ENCODE results near the gene GRN. TPM values are rescaled to one million over a fixed set of nuclear protein-coding genes. Genes with fewer than 3 reads are reported as not detected.
"Not testable (repeated sequence)": the region's sequence is repeated elsewhere in the genome, so short reads cannot be mapped to it uniquely, and the experiment has no call there.

GRN gene
- total RNA-seq, 1 experiment from 2014 or later, result 400 TPM

GRCh38 chr17:44327715-44328449 lies 17.2 kb upstream of the GRN start:
- no peak overlapping the region for H3K4me3 ChIP-seq (ENCODE audit: low read length)
- no peak overlapping the region for H3K9ac ChIP-seq (ENCODE audit: low read length)
- POLR2A ChIA-PET (ENCODE audit: unreplicated experiment), result no interaction called here
- H3K4me1 ChIP-seq (ENCODE audit: insufficient read depth, low read length), result peaks cover 7% of the 10 kb centered on the region; the same call in 1 of the 2 replicates
- TF ChIP-seq CTCF (conservative IDR thresholded peaks at IDR 0.05; ENCODE audit: low read depth, low read length) (no peak), EZH2 (IDR thresholded peaks at IDR 0.05; ENCODE audit: low read length, unreplicated experiment) (no peak), EZH2phosphoT487 (IDR thresholded peaks at IDR 0.05; ENCODE audit: borderline replicate concordance, low read length) (no peak)
- no peak overlapping the region for H3K4me2 ChIP-seq (ENCODE audit: low read length)
- no peaks in the 10 kb centered on the region; the same call in 1 of the 2 replicates for H3K36me3 ChIP-seq (ENCODE audit: low read depth, low read length)
- no peaks in the 10 kb centered on the region for H4K20me1 ChIP-seq (ENCODE audit: low read length)
- no TSS peak for BruUV-seq (replicated peaks)
- DNase-seq (no peak), ATAC-seq (no peak)
- H3K27ac ChIP-seq (ENCODE audit: low read length), result no peak overlapping the region
- H2AFZ ChIP-seq (ENCODE audit: low read length), result no peak overlapping the region
- intact Hi-C loops (cut with micrococcal nuclease), result no loop called here
- no peaks in the 10 kb centered on the region for H3F3A ChIP-seq (ENCODE audit: low read length, unreplicated experiment)
- no peaks in the 10 kb centered on the region for H3K27me3 ChIP-seq (ENCODE audit: low read length)
- H3K9me3 ChIP-seq (ENCODE audit: low read length), result no peaks in the 10 kb centered on the region
- no peaks in the 10 kb centered on the region for H3K9me2 ChIP-seq (replicated peaks; ENCODE audit: low read length)
- H3K79me2 ChIP-seq (ENCODE audit: low read length), result peaks cover 26% of the 10 kb centered on the region
- CTCF ChIA-PET, result no interaction called here

GRCh38 chr17:44329516-44329915 lies 15.6 kb upstream of the GRN start:
- DNase-seq; H3K27me3 ChIP-seq (ENCODE audit: low read length); H3K36me3 ChIP-seq (ENCODE audit: low read depth, low read length); H3K4me1 ChIP-seq (ENCODE audit: insufficient read depth, low read length); ATAC-seq; H3K4me2 ChIP-seq (ENCODE audit: low read length); H3K9me3 ChIP-seq (ENCODE audit: low read length); H3K27ac ChIP-seq (ENCODE audit: low read length); H3F3A ChIP-seq (ENCODE audit: low read length, unreplicated experiment); H3K79me2 ChIP-seq (ENCODE audit: low read length); BruUV-seq (replicated peaks); H3K4me3 ChIP-seq (ENCODE audit: low read length); H3K9ac ChIP-seq (ENCODE audit: low read length); H3K9me2 ChIP-seq (replicated peaks; ENCODE audit: low read length); H2AFZ ChIP-seq (ENCODE audit: low read length); H4K20me1 ChIP-seq (ENCODE audit: low read length); intact Hi-C loops (cut with micrococcal nuclease): not testable (repeated sequence)
- POLR2A ChIA-PET (ENCODE audit: unreplicated experiment), result interaction anchor here (0.7 kb wide), 1 partner anchor 106 kb away, joined by 4 read pairs; no protein-coding TSS in a partner anchor
- CTCF ChIA-PET, result interaction anchor here (0.6 kb wide), 1 partner anchor 120 kb away, joined by 3 read pairs; no protein-coding TSS in a partner anchor

GRCh38 chr17:44330263-44330662 lies 14.8 kb upstream of the GRN start:
- H2AFZ ChIP-seq (ENCODE audit: low read length); BruUV-seq (replicated peaks); H3F3A ChIP-seq (ENCODE audit: low read length, unreplicated experiment): not testable (repeated sequence)

More at GRCh38 chr17:44330263-44330662, 14.8 kb upstream of the GRN start:
- ATAC-seq; H3K79me2 ChIP-seq (ENCODE audit: low read length); H3K9me2 ChIP-seq (replicated peaks; ENCODE audit: low read length); H3K36me3 ChIP-seq (ENCODE audit: low read depth, low read length); DNase-seq; POLR2A ChIA-PET (ENCODE audit: unreplicated experiment); H3K9ac ChIP-seq (ENCODE audit: low read length); H4K20me1 ChIP-seq (ENCODE audit: low read length); H3K4me1 ChIP-seq (ENCODE audit: insufficient read depth, low read length); H3K4me3 ChIP-seq (ENCODE audit: low read length); H3K27ac ChIP-seq (ENCODE audit: low read length); H3K9me3 ChIP-seq (ENCODE audit: low read length); H3K4me2 ChIP-seq (ENCODE audit: low read length); H3K27me3 ChIP-seq (ENCODE audit: low read length): not testable (repeated sequence)
- CTCF ChIA-PET, result interaction anchor here (0.6 to 1.2 kb wide), 2 partner anchors 121 to 131 kb away, joined by 3 read pairs; partner anchors contain the start of gene ATXN7L3
- intact Hi-C loops (cut with micrococcal nuclease), result loop anchor here (2.0 kb wide), 1 partner anchor 15 kb away; the partner anchor contains the start of gene GRN
